OCI-LY7 (cell line): ENCODE measurements around the gene CACNA2D4. TPM values are rescaled to one million over a fixed set of nuclear protein-coding genes. Genes with fewer than 3 reads are reported as not detected.

ENCODE experiments used
- BruUV-seq: library from RNA; stranded (reverse); fragments of 400-500 nt; replicated peaks from 2 replicates; lab custom pipeline; 2021; lab: Mats Ljungman, UMichigan
- CTCF ChIA-PET: fragments of 300-600 bp; sonication (Branson Sonifier 250); formaldehyde crosslinking; loops from one replicate; lab custom pipeline; 2022; ENCODE audit warnings: antibody characterized with exemption; ENCODE audit not compliant: unreplicated experiment; lab: Charles Lee
- POLR2A ChIA-PET: fragments of 300-600 bp; sonication (Branson Sonifier 250); formaldehyde crosslinking; loops from one replicate; lab custom pipeline; 2022; ENCODE audit warnings: antibody characterized with exemption; lab: Charles Lee
- DNase-seq: peaks from one replicate; pipeline ENCODE4 v3.0.0-alpha.2; 2015; ENCODE audit warnings: low spot score
- H2AFZ ChIP-seq: fragments of 200-600 bp; sonication (generic), shearing (Covaris generic); 2 replicates; pipeline ENCODE4 v1.6.1; 2014; ENCODE audit warnings: mild to moderate bottlenecking, antibody characterized with exemption, low read length, moderate library complexity
- H3K27ac ChIP-seq: fragments of 200-600 bp; sonication (generic); 2 replicates; pipeline ENCODE4 v1.5.1; 2014; ENCODE audit warnings: mixed run types, low read depth, mild to moderate bottlenecking, moderate library complexity, low read length, inconsistent platforms; ENCODE audit not compliant: poor library complexity, severe bottlenecking
- H3K36me3 ChIP-seq: fragments of 200-600 bp; sonication (generic); 2 replicates; pipeline ENCODE4 v1.6.1; 2014; ENCODE audit warnings: mild to moderate bottlenecking, antibody characterized with exemption, low read length, moderate library complexity, mixed read lengths; ENCODE audit not compliant: insufficient read depth
- H3K4me1 ChIP-seq: fragments of 200-600 bp; sonication (generic); 2 replicates; pipeline ENCODE4 v1.5.1; 2014; ENCODE audit warnings: mild to moderate bottlenecking, low read length; ENCODE audit not compliant: insufficient read depth, poor library complexity, severe bottlenecking
- H3K4me2 ChIP-seq: fragments of 200-600 bp; sonication (generic); 2 replicates; pipeline ENCODE4 v1.6.1; 2014; ENCODE audit warnings: mild to moderate bottlenecking, low read length
- H3K4me3 ChIP-seq: fragments of 200-600 bp; sonication (generic); 2 replicates; pipeline ENCODE4 v1.5.1; 2014; ENCODE audit warnings: mild to moderate bottlenecking, low read depth, low read length; ENCODE audit not compliant: poor library complexity, severe bottlenecking
- H3K79me2 ChIP-seq: fragments of 200-600 bp; sonication (generic); 2 replicates; pipeline ENCODE4 v1.6.1; 2016; ENCODE audit warnings: low read depth, mild to moderate bottlenecking, low read length, moderate library complexity, mixed read lengths; ENCODE audit not compliant: insufficient read depth
- H3K9me2 ChIP-seq: fragments of 200-600 bp; sonication (generic); 2 replicates; pipeline ENCODE4 v1.6.1; 2016; ENCODE audit warnings: mild to moderate bottlenecking, low read length, mixed read lengths; ENCODE audit not compliant: insufficient read depth
- H3K9me3 ChIP-seq: fragments of 200-600 bp; sonication (generic); 2 replicates; pipeline ENCODE4 v1.6.1; 2014; ENCODE audit warnings: mild to moderate bottlenecking, mixed run types, low read length, mixed read lengths
- H4K20me1 ChIP-seq: fragments of 200-600 bp; sonication (generic); 2 replicates; pipeline ENCODE4 v1.6.1; 2014; ENCODE audit warnings: mild to moderate bottlenecking, antibody characterized with exemption, low read length, moderate library complexity, mixed read lengths; ENCODE audit not compliant: insufficient read depth
- CTCF ChIP-seq: fragments of 200-600 bp; sonication (generic); conservative IDR thresholded peaks from 2 replicates; pipeline ENCODE4 v1.5.1; 2014; ENCODE audit warnings: mild to moderate bottlenecking, antibody characterized with exemption, low read length, moderate library complexity, mixed read lengths
- EZH2phosphoT487 ChIP-seq: fragments of 200-600 bp; sonication (generic); IDR thresholded peaks from 2 replicates; pipeline ENCODE4 v1.6.1; 2018; ENCODE audit warnings: low read depth, borderline replicate concordance, mild to moderate bottlenecking, mixed run types, antibody characterized with exemption, low read length, moderate library complexity, mixed read lengths
- intact Hi-C: fragments of 100-400 bp; cut with micrococcal nuclease; formaldehyde crosslinking; loops from one replicate; pipeline ENCODE4 v1.10.0; 2022; ENCODE audit not compliant: unreplicated experiment
- total RNA-seq, 2 experiments: library from RNA; depleted of rRNA in 1 of 2; stranded (reverse); fragments of >200 nt in 1 of 2; shearing (Covaris generic) in 1 of 2; gene quantifications; 2 replicates each; pipeline ENCODE4 v1.2.3, GENCODE V29; 2014 to 2022

CACNA2D4 gene
- total RNA-seq, 2 experiments from 2014 or later = 0.13 TPM; not detected in 1

DNA sequence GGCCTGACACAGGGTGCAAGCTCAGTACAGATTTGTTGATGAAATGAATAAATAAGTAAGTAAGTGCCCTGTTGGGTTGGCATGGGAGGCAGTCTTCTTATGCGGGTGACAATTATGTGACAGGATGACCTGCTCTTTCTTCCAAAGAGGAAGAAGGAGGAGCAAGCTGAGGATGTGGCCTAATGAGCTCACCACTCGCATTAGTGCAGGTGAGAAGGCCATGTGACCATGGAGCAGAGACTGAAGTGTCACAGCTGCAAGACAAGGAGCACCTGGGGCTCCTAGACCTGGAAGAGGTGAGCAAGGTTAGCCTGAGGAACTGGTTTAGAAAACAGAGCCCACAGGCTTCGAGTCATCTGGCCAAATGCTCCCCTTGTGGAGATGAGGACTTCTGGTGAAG is 63.2 kb downstream of the CACNA2D4 start:
- ChIA-PET CTCF (no interaction called here), POLR2A (no interaction called here)
- no peak overlapping the region for H3K4me2 ChIP-seq
- H3K9me3 ChIP-seq = no peaks in the 10 kb centered on the region
- TF ChIP-seq CTCF (no peak), EZH2phosphoT487 (no peak)
- H3K9me2 ChIP-seq = no peaks in the 10 kb centered on the region
- no peaks in the 10 kb centered on the region for H3K79me2 ChIP-seq
- intact Hi-C loops = no loop called here
- no peak overlapping the region for H2AFZ ChIP-seq
- no peaks in the 10 kb centered on the region for H3K4me1 ChIP-seq
- H3K27ac ChIP-seq = no peak overlapping the region
- no peaks in the 10 kb centered on the region for H3K36me3 ChIP-seq
- H4K20me1 ChIP-seq = no peaks in the 10 kb centered on the region
- DNase-seq = no peak
- no TSS peak for BruUV-seq
- no peak overlapping the region for H3K4me3 ChIP-seq

DNA sequence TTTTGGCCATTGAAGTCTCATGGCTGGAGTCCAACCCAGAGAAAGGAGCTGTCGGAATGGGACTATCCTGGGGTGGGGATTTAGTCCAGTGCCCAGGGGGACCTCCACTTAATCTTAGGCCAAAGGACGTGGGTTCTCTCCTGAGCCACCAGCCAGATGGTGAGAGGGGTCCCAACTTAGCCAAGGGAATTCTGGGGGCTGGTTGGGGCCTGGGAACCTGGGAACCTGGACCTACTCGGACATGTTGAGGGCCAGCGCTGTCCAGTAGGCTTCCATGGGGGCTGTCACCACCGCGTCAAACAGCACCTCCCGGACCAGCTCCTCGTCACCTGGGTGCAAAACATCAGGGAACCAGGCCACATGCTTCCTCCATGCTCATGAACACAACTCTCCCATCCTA is 64.7 kb downstream of the CACNA2D4 start:
- no peaks in the 10 kb centered on the region for H3K79me2 ChIP-seq
- no peak overlapping the region for H3K4me3 ChIP-seq
- H3K36me3 ChIP-seq = no peaks in the 10 kb centered on the region
- no peaks in the 10 kb centered on the region for H3K9me3 ChIP-seq
- no peak overlapping the region for H2AFZ ChIP-seq
- POLR2A ChIA-PET = no interaction called here
- no peaks in the 10 kb centered on the region for H3K9me2 ChIP-seq
- H4K20me1 ChIP-seq = no peaks in the 10 kb centered on the region
- no peak overlapping the region for H3K27ac ChIP-seq
- no peaks in the 10 kb centered on the region for H3K4me1 ChIP-seq
- no peak for DNase-seq
- CTCF ChIA-PET = no interaction called here
- no TSS peak for BruUV-seq
- intact Hi-C loops = no loop called here
- no peak for TF ChIP-seq CTCF
- no peak for TF ChIP-seq EZH2phosphoT487
- no peak overlapping the region for H3K4me2 ChIP-seq

DNA sequence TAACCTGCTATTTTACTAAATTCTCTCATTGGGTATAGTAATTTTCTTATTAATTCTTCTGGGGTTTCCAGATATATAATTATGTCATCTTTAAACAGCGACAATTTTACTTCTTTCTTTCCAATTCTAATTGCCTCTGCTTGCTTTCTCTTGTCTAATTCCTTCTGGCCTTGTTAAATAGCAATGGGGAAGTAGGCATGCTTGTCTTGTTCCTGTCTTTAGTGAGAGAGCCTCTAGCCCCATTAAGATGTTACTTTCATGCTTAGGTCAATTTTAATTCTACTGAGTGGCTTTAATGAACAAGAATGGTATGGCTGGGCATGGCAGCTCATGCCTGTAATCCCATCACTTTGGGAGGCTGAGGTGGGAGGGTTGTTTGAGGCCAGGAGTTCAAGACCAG is 66.4 kb downstream of the CACNA2D4 start:
- Histone ChIP-seq H3K4me2 (no peak overlapping the region), H3K4me3 (no peak overlapping the region), H3K79me2 (no peaks in the 10 kb centered on the region), H2AFZ (no peak overlapping the region), H4K20me1 (no peaks in the 10 kb centered on the region), H3K9me2 (no peaks in the 10 kb centered on the region), H3K36me3 (no peaks in the 10 kb centered on the region), H3K27ac (no peak overlapping the region), H3K4me1 (no peaks in the 10 kb centered on the region), H3K9me3 (no peaks in the 10 kb centered on the region)
- CTCF ChIA-PET = no interaction called here
- no TSS peak for BruUV-seq
- intact Hi-C loops = no loop called here
- no peak for DNase-seq
- TF ChIP-seq EZH2phosphoT487 (no peak), CTCF (no peak)
- POLR2A ChIA-PET = no interaction called here
